Neural cell (in vitro differentiated cells): Measurements from ENCODE around the gene OGDH. TPM values are rescaled to one million over a fixed set of nuclear protein-coding genes. Genes with fewer than 3 reads are reported as not detected.
"Not testable (repeated sequence)": the region's sequence is repeated elsewhere in the genome, so short reads cannot be mapped to it uniquely, and the experiment has no call there.

Experiments
- H2AFZ ChIP-seq: fragments of 200-600, 300-800 bp; sonication (generic), shearing (Covaris generic); 2 replicates; pipeline ENCODE4 v1.6.0; 2014; ENCODE audit warnings: low read depth, mild to moderate bottlenecking, antibody characterized with exemption, low read length, moderate library complexity
- H3F3A ChIP-seq: fragments of 200-600 bp; shearing (Covaris generic); 2 replicates; pipeline ENCODE4 v1.6.1; 2016; ENCODE audit warnings: mild to moderate bottlenecking, moderate library complexity, mixed read lengths, antibody characterized with exemption, low read length; ENCODE audit not compliant: insufficient read depth, poor library complexity, severe bottlenecking
- H3K27ac ChIP-seq: fragments of 200-600, 300-800 bp; sonication (generic), shearing (Covaris generic); 2 replicates; pipeline ENCODE4 v1.5.1; 2014; ENCODE audit warnings: mild to moderate bottlenecking, low read length, moderate library complexity
- H3K27me3 ChIP-seq: fragments of 300-800, 200-600 bp; sonication (generic), shearing (Covaris generic); 2 replicates; pipeline ENCODE4 v1.6.0; 2014; ENCODE audit warnings: mild to moderate bottlenecking, low read depth, low read length, moderate library complexity; ENCODE audit not compliant: insufficient read depth
- H3K36me3 ChIP-seq: fragments of 300-800, 200-600 bp; sonication (generic), shearing (Covaris generic); 2 replicates; pipeline ENCODE4 v1.5.1; 2014; ENCODE audit warnings: mild to moderate bottlenecking, antibody characterized with exemption, low read length, moderate library complexity; ENCODE audit not compliant: insufficient read depth
- H3K4me2 ChIP-seq: fragments of 300-800, 200-600 bp; sonication (generic), shearing (Covaris generic); 2 replicates; pipeline ENCODE4 v1.6.0; 2014; ENCODE audit warnings: mild to moderate bottlenecking, low read length
- H3K4me3 ChIP-seq: fragments of 300-800, 200-600 bp; sonication (generic), shearing (Covaris generic); 2 replicates; pipeline ENCODE4 v1.5.1; 2014; ENCODE audit warnings: mild to moderate bottlenecking, low read length, moderate library complexity
- H3K79me2 ChIP-seq: fragments of 200-600 bp; shearing (Covaris generic); replicated peaks from 2 replicates; pipeline ENCODE4 v1.6.0; 2014; ENCODE audit warnings: mild to moderate bottlenecking, low read length, moderate library complexity; ENCODE audit not compliant: insufficient read depth
- H3K9ac ChIP-seq: fragments of 300-800, 200-600 bp; sonication (generic), shearing (Covaris generic); 2 replicates; pipeline ENCODE4 v1.6.1; 2016; ENCODE audit warnings: mild to moderate bottlenecking, low read length, mixed read lengths
- H3K9me2 ChIP-seq: fragments of 200-600 bp; shearing (Covaris generic); 2 replicates; pipeline ENCODE4 v1.6.1; 2016; ENCODE audit warnings: mild to moderate bottlenecking, low read length, mixed read lengths; ENCODE audit not compliant: insufficient read depth
- H3K9me3 ChIP-seq: fragments of 200-600, 300-800 bp; sonication (generic), shearing (Covaris generic); 2 replicates; pipeline ENCODE4 v1.6.1; 2016; ENCODE audit warnings: mild to moderate bottlenecking, mixed run types, low read length, moderate library complexity, mixed read lengths
- H4K20me1 ChIP-seq: fragments of 200-600 bp; shearing (Covaris generic); 2 replicates; pipeline ENCODE4 v1.6.1; 2016; ENCODE audit warnings: mild to moderate bottlenecking, mixed run types; ENCODE audit not compliant: insufficient read depth
- EP300 ChIP-seq: fragments of 450-650 bp; conservative IDR thresholded peaks from 2 replicates; pipeline ENCODE4 v1.6.1; 2014; ENCODE audit warnings: antibody characterized with exemption, mild to moderate bottlenecking, moderate library complexity; ENCODE audit not compliant: poor library complexity, severe bottlenecking
- EZH2 ChIP-seq: fragments of 200-600, 300-800 bp; shearing (Covaris generic), sonication (generic); IDR thresholded peaks from 2 replicates; pipeline ENCODE4 v1.6.1; 2014; ENCODE audit warnings: antibody characterized with exemption, low read length, borderline replicate concordance, mild to moderate bottlenecking; ENCODE audit not compliant: insufficient read depth, poor library complexity, severe bottlenecking
- MXI1 ChIP-seq: fragments of 450-650 bp; conservative IDR thresholded peaks from 2 replicates; pipeline ENCODE4 v1.6.1; 2014; ENCODE audit warnings: antibody characterized with exemption, mild to moderate bottlenecking; ENCODE audit not compliant: poor library complexity, severe bottlenecking
- POLR2AphosphoS5 ChIP-seq: IDR thresholded peaks from 2 replicates; pipeline ENCODE4 v1.6.1; 2012
- RAD21 ChIP-seq: fragments of 450-650 bp; conservative IDR thresholded peaks from 2 replicates; pipeline ENCODE4 v1.6.1; 2014; ENCODE audit warnings: antibody characterized with exemption, mild to moderate bottlenecking, moderate library complexity
- REST ChIP-seq: IDR thresholded peaks from 2 replicates; pipeline ENCODE4 v1.6.1; 2012; ENCODE audit warnings: borderline replicate concordance
- SMC3 ChIP-seq: fragments of 450-650 bp; conservative IDR thresholded peaks from 2 replicates; pipeline ENCODE4 v1.6.1; 2014; ENCODE audit warnings: antibody characterized with exemption, mild to moderate bottlenecking, moderate library complexity; ENCODE audit not compliant: poor library complexity
- TAF1 ChIP-seq: IDR thresholded peaks from 2 replicates; pipeline ENCODE4 v1.6.1; 2012; ENCODE audit warnings: low read depth
- polyA plus RNA-seq: library from polyadenylated mRNA; depleted of rRNA; stranded (reverse); fragments of >200 nt; gene quantifications from 2 replicates; pipeline ENCODE4 v1.2.3, GENCODE V29; 2014
- TF ChIP-seq, protein P1 (sequence below): fragments of 450-650 bp; IDR thresholded peaks from 2 replicates; pipeline ENCODE4 v1.5.1; 2014; ENCODE audit warnings: antibody characterized with exemption, mild to moderate bottlenecking, moderate library complexity; ENCODE audit not compliant: poor library complexity, severe bottlenecking

OGDH gene
- polyA plus RNA-seq, 1 donor from 2014 or later = 16.9 TPM

- H3K9me2 ChIP-seq = no peaks in the 10 kb centered on the region
- no peaks in the 10 kb centered on the region for H3K27me3 ChIP-seq
- H4K20me1 ChIP-seq = no peaks in the 10 kb centered on the region
- no peak overlapping the region for H2AFZ ChIP-seq
- H3K79me2 ChIP-seq = no peaks in the 10 kb centered on the region
- no peak overlapping the region for H3K27ac ChIP-seq
- H3K9me3 ChIP-seq = no peaks in the 10 kb centered on the region
- no peak overlapping the region for H3K9ac ChIP-seq
- H3K4me3 ChIP-seq = no peak overlapping the region
- H3F3A ChIP-seq = no peaks in the 10 kb centered on the region
- H3K4me2 ChIP-seq = no peak overlapping the region
- H3K36me3 ChIP-seq = no peaks in the 10 kb centered on the region
- TF ChIP-seq EP300 (no peak), EZH2 (no peak), REST (no peak), RAD21 (no peak), POLR2AphosphoS5 (no peak), SMC3 (no peak), MXI1 (no peak), TAF1 (no peak)
- TF ChIP-seq, protein P1, sequence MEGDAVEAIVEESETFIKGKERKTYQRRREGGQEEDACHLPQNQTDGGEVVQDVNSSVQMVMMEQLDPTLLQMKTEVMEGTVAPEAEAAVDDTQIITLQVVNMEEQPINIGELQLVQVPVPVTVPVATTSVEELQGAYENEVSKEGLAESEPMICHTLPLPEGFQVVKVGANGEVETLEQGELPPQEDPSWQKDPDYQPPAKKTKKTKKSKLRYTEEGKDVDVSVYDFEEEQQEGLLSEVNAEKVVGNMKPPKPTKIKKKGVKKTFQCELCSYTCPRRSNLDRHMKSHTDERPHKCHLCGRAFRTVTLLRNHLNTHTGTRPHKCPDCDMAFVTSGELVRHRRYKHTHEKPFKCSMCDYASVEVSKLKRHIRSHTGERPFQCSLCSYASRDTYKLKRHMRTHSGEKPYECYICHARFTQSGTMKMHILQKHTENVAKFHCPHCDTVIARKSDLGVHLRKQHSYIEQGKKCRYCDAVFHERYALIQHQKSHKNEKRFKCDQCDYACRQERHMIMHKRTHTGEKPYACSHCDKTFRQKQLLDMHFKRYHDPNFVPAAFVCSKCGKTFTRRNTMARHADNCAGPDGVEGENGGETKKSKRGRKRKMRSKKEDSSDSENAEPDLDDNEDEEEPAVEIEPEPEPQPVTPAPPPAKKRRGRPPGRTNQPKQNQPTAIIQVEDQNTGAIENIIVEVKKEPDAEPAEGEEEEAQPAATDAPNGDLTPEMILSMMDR = no peak
These were observed 93.9 kb downstream of the OGDH start for GRCh38 chr7:44700322-44700721.

GRCh38 chr7:44703391-44703790 is 97.0 kb downstream of the OGDH start:
- H3K36me3 ChIP-seq, H3K79me2 ChIP-seq, H3K9me3 ChIP-seq, H3F3A ChIP-seq, H3K27ac ChIP-seq, H3K27me3 ChIP-seq, H3K4me2 ChIP-seq, H4K20me1 ChIP-seq, H3K9me2 ChIP-seq, H2AFZ ChIP-seq, H3K9ac ChIP-seq, H3K4me3 ChIP-seq: not testable (repeated sequence)

- no peaks in the 10 kb centered on the region for H3K9me2 ChIP-seq
- H4K20me1 ChIP-seq = no peaks in the 10 kb centered on the region
- no peaks in the 10 kb centered on the region for H3F3A ChIP-seq
- no peak overlapping the region for H2AFZ ChIP-seq
- H3K36me3 ChIP-seq = no peaks in the 10 kb centered on the region
- H3K4me3 ChIP-seq = no peak overlapping the region
- no peaks in the 10 kb centered on the region for H3K9me3 ChIP-seq
- H3K4me2 ChIP-seq = no peak overlapping the region
- no peaks in the 10 kb centered on the region for H3K79me2 ChIP-seq
- H3K9ac ChIP-seq = no peak overlapping the region
- no peaks in the 10 kb centered on the region for H3K27me3 ChIP-seq
- H3K27ac ChIP-seq = no peak overlapping the region
- TF ChIP-seq, protein P1 = no peak
- no peak for TF ChIP-seq MXI1
- no peak for TF ChIP-seq EZH2
- TF ChIP-seq POLR2AphosphoS5 = no peak
- TF ChIP-seq TAF1 = no peak
- no peak for TF ChIP-seq SMC3
These were observed 97.5 kb downstream of the OGDH start for GRCh38 chr7:44703921-44704320.
